Neutrophil (primary cell): ENCODE data around the gene STARD4.

Source experiments
- H3K27ac ChIP-seq: fragments of 200-600 bp; sonication (generic); 2 replicates; pipeline ENCODE4 v1.5.1; 2016; ENCODE audit warnings: mild to moderate bottlenecking, moderate library complexity
- H3K27me3 ChIP-seq: fragments of 200-600 bp; sonication (generic); 2 replicates; pipeline ENCODE4 v1.6.0; 2016; ENCODE audit warnings: mild to moderate bottlenecking
- H3K36me3 ChIP-seq: fragments of 200-600 bp; sonication (generic); 2 replicates; pipeline ENCODE4 v1.5.1; 2017
- H3K4me1 ChIP-seq, 2 experiments: fragments of 200-600 bp in 1 of 2; sonication (generic) in 1 of 2; 1 replicate in 1 of 2; 2 replicates in 1 of 2; pipeline versions ENCODE4 v1.5.1 to v1.6.1; 2013 to 2016; ENCODE audit warnings: low read depth in 1 of 2, low read length in 1 of 2, mild to moderate bottlenecking in 1 of 2, moderate library complexity in 1 of 2; ENCODE audit not compliant: control insufficient read depth in 1 of 2, insufficient read depth in 1 of 2
- H3K4me3 ChIP-seq, 2 experiments: fragments of 200-600 bp in 1 of 2; sonication (generic) in 1 of 2; 1 replicate in 1 of 2; 2 replicates in 1 of 2; pipeline ENCODE4 v1.5.1; 2013 to 2016; ENCODE audit warnings: low read depth in 1 of 2, low read length in 1 of 2, mild to moderate bottlenecking in 1 of 2, moderate library complexity in 1 of 2
- H3K9me3 ChIP-seq: fragments of 200-600 bp; sonication (generic); 2 replicates; pipeline ENCODE4 v1.5.1; 2016
- TF ChIP-seq, protein P1 (sequence below): fragments of 200-600 bp; sonication (generic); IDR thresholded peaks from 2 replicates; pipeline ENCODE4 v1.5.1; 2016; ENCODE audit warnings: antibody characterized with exemption

Gene STARD4

GRCh38 chr5:111535879-111536549 lies 23.7 kb upstream of the STARD4 start:
- Histone ChIP-seq H3K9me3 (no peaks in the 10 kb centered on the region), H3K27ac (no peak overlapping the region), H3K4me3 (no peak overlapping the region), H3K4me1 (no peaks in the 10 kb centered on the region), H3K36me3 (no peaks in the 10 kb centered on the region), H3K27me3 (peaks cover 5% of the 10 kb centered on the region)
- TF ChIP-seq, protein P1, sequence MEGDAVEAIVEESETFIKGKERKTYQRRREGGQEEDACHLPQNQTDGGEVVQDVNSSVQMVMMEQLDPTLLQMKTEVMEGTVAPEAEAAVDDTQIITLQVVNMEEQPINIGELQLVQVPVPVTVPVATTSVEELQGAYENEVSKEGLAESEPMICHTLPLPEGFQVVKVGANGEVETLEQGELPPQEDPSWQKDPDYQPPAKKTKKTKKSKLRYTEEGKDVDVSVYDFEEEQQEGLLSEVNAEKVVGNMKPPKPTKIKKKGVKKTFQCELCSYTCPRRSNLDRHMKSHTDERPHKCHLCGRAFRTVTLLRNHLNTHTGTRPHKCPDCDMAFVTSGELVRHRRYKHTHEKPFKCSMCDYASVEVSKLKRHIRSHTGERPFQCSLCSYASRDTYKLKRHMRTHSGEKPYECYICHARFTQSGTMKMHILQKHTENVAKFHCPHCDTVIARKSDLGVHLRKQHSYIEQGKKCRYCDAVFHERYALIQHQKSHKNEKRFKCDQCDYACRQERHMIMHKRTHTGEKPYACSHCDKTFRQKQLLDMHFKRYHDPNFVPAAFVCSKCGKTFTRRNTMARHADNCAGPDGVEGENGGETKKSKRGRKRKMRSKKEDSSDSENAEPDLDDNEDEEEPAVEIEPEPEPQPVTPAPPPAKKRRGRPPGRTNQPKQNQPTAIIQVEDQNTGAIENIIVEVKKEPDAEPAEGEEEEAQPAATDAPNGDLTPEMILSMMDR = no peak

DNA sequence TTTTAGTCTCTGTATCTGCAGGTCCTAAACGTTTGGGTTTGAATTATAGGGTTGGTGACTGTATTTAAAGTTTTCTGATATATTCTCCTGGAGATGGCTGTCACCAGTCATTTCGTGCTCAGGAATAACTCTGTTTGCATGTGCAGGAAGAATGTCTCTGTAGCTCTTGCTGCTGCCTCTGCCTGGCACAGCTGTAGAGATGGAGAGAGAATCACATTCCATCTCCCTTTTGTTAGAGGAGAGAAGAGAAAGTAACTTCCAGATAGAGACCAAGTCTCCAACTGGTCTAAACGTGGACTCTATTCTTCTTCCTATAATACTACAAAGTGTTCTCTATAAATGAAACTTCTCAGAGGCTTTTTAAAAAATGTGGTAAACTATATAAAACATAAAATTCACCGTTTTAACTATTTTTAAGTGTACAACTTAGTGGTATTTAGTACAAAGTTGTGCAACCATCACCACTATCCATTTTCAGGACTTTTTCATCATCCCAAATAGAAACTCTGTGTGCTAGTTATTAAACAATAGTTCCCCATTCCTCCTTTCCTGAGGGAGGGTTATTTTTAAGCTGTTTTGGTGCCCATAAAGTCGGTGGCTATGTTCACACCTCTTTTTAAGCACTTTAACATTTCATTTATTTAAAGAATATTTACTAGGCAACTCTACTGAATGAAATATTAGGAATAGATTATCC lies 20.7 kb upstream of the STARD4 start:
- Histone ChIP-seq H3K27ac (no peak overlapping the region), H3K4me3 (no peak overlapping the region), H3K36me3 (no peaks in the 10 kb centered on the region), H3K4me1 (peaks cover 7 to 16% of the 10 kb centered on the region in 2 experiments), H3K9me3 (no peaks in the 10 kb centered on the region), H3K27me3 (peaks cover under 1% of the 10 kb centered on the region)
- TF ChIP-seq, protein P1 = no peak

- no peaks in the 10 kb centered on the region for H3K27me3 ChIP-seq
- no peaks in the 10 kb centered on the region for H3K36me3 ChIP-seq
- TF ChIP-seq, protein P1 = no peak
- H3K4me3 ChIP-seq = peak overlapping the region; percentile 21 to 44
- peaks cover 7 to 16% of the 10 kb centered on the region in 2 experiments for H3K4me1 ChIP-seq
- H3K27ac ChIP-seq = peak overlapping the region; percentile 60
- H3K9me3 ChIP-seq = no peaks in the 10 kb centered on the region
Observed at GRCh38 chr5:111530298-111530740, 18.0 kb upstream of the STARD4 start.

DNA sequence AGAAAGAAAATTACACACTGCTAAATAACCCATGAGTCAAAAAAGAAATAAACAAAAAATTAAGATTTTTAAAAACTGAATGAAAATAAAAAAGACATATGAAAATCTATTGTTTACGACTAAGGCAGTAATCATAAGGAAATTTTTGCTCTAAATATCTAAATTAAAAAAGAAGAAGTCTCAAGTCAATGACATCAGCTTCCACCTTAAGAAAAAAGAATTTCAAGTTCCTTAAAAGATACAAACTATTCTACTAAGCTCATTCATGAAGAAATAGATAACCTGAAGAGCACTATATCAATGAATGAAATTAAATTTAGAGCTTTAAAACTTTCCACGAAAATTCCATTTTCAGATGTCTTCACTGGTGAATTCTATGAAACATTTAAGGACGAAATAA lies 15.7 kb upstream of the STARD4 start:
- TF ChIP-seq, protein P1 = no peak
- H3K27ac ChIP-seq = no peak overlapping the region

DNA sequence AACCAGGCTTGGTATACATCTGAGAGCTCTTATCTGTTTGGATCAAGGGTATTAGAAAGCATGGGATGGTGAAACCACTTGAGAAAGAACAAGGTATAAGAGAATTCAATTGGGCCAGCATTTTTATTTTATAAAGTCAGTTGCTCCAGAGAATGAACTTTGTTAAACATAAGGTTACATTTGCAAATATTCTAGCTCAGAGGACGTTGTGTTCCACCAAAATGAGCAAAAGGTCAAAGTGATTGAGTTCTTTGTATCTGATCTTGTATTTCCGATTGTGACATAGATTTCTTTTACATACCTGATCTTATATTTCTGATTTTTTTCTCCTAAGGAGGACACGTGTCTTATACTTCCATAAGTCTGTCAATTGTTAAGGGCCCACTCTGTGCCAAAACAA lies 8.6 kb upstream of the STARD4 start:
- Histone ChIP-seq H3K36me3 (no peaks in the 10 kb centered on the region), H3K9me3 (no peaks in the 10 kb centered on the region), H3K4me1 (no peaks in the 10 kb centered on the region), H3K27me3 (no peaks in the 10 kb centered on the region), H3K4me3 (no peak overlapping the region), H3K27ac (no peak overlapping the region)
- TF ChIP-seq, protein P1 = no peak

More for the DNA sequence above, 15.7 kb upstream of the STARD4 start:
- Histone ChIP-seq H3K36me3 (no peaks in the 10 kb centered on the region), H3K4me1 (peaks cover 7 to 16% of the 10 kb centered on the region in 2 experiments), H3K27me3 (no peaks in the 10 kb centered on the region), H3K9me3 (no peaks in the 10 kb centered on the region), H3K4me3 (no peak overlapping the region)
